Stimulated activated CD8-positive, alpha-beta memory T cell treated with anti-CD3 and anti-CD28 coated beads, Interleukin-4, amount 100 ng/mL, for 1 hour (primary cell): ENCODE data around the gene NELL1.

Experiments
- DNase-seq, 2 donors: peaks; one replicate each; pipeline ENCODE4 v3.0.0-alpha.2; 2020; ENCODE audit warnings: low read depth in 2 of 2, low spot score in 1 of 2

Gene NELL1

DNA sequence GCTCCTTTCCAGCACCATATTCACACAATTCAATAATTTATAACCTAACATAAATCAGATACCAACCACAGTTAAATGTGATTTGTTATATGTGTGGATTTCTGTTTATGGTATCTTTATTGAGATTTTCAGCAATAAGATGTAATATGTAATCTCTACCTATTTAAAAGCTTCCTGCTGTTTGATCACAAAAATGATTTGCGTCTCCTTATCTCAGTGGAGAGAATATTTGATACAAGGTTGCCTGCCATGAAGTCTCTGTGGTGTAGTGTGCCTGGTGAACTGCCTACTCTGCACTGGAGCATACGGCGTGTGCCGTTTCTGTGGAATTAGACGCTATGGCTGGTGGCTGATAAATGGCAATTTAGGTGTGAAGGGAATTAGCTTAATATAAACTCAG lies 741.1 kb downstream of the NELL1 start:
- no peak for DNase-seq

DNA sequence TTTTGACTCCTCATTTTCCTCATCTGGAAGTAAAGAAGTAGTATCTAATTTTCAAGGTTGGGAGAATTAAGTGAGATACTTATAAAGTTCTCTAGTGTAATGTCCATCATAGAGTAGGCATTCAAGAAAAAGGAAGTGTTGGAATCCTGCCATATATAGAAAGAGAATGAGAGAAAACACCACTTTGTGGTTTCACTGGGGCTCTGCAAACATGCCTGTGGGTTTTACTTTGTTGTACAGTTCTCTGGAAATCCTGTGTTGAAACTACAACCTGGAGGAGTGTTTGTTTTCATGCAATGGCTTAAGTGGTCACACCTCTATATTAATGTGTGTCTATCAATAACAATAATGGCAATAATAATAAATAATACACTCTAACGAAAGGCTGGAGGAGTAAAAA lies 741.7 kb downstream of the NELL1 start:
- DNase-seq: no peak

DNA sequence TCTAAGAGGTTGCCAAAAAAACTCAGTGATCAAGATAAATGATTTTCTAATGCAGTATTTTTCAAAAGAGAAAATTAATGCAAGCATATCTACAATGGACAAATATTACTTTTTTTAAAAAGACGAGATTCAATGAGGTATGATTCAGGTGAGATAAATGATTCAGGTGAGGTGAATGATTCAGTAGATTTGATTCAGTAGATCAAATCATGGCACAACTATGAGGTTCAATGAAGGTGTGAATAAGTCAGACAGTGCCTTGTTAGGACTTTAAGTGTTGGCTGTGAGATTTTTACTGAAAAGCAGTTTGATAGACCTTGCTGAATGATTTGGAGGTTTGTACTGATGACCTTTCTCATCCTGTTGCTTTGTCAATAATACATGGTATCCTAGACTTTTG lies 742.2 kb downstream of the NELL1 start:
- DNase-seq: no peak

DNA sequence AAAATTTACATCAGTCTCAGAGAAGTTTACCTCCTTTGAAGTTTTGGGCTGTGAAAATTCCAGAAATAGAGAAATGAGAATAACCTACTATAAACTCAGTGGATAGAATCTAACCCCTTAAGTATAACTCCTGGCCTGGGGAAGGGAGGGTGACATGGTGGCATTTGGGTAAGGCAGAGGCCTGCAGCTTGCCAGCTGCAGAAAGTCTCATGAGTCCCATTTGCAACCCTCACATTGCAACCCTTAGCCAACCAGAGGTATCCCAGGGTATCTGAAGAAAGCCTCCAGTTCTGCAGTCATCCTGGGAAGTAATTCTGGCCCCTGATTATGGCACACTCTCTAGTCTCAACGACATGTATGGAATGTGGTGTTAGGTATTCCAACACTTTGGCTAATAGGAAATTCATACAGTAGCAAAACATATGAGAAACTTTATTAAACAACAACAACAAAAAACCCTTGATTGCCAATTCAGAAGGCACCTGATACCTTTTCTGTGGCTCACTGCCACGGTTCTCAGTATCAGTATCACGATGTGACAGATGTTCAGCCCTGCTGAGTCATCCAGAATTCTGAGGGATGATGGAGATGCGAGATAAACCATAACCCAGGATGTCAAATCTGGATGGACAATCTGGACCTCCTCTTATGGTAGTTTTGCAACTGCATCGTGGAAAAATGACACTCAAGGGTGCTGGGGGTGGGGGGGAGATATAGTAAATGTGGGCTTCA lies 743.4 kb downstream of the NELL1 start:
- no peak for DNase-seq

DNA sequence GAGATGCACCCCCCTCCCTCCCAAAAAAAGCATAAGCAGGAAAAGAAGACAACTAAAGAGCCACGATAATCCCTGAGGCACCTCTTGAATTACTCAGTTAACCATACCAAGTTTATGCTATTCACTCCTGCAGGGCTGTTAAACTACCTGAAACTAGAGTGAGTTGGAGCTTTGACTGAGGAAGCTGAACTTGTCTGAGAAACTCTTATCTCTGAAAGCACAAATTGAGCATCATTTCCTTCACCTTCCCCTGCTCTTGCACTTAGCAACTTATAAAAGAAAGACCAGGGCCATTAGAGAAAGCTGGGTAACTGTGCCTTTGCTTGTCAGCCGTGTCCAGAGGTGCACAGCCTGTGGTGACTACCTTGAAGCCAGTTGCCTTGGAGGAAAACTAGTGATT lies 745.6 kb downstream of the NELL1 start:
- no peak for DNase-seq

DNA sequence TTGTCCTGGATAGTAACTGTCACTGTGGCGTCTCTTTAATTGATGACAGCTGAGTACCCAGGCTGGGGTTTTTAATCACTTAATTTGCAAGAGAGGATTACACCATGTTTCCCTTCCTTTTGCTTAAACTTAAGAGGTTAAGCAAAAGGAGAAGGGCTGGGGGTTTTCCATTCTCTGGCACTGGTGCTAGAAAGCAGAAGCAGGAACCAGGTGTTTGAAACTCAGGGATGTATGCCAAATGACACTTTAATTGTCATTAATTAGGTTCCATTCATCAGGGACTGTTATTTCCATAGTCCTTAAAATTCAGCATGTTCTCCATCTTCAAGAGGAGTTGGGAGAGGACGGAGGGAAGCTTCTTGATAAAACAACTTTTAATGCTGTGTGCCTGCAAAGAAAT lies 746.2 kb downstream of the NELL1 start:
- no peak for DNase-seq

DNA sequence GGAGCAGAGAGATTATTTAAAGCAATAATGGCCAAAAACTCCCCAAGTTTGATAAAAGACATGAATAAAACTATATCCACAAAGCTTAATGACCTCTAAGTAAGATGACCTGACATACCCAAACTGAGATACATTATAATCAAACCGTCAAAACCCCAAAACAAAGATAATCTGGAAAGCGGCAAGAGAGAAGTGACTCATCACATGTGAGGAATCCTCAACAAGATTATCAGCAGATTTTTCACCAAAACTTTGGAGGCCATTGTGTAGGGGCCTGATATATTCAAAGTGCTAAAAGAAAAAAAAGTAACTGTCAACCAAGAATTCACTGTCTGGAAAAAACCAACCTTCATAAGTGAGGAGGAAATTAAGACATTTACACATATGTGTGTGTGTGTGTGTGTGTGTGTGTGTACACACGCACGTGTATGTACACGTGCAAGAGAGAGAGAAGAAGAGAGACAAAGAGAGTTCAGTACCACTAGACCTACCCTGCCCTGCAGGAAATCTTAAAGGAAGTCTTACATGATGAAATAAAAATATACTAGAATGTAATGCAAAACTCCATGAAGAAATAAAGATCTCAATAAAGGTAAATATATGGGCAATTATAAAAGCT lies 752.4 kb downstream of the NELL1 start:
- no peak for DNase-seq

DNA sequence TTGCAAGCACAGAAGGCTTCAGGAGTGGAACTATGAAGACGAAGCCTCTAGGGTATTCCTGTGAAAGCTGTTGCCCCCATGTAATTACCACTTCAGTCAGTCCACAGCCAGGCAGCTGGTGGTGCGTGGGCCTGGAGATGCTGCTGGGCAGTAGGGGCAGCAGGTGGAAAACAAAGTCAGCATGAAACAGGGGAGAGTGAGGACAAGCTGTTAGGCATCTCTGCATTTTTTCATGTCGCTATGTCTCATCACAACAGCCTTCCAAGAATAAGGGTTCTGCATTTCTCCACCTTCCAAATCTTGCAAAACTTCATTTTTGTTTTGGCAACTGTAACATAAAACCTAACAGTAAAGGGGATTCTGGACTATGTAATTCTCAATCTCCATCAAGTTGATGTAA lies 757.5 kb downstream of the NELL1 start:
- DNase-seq: no peak

DNA sequence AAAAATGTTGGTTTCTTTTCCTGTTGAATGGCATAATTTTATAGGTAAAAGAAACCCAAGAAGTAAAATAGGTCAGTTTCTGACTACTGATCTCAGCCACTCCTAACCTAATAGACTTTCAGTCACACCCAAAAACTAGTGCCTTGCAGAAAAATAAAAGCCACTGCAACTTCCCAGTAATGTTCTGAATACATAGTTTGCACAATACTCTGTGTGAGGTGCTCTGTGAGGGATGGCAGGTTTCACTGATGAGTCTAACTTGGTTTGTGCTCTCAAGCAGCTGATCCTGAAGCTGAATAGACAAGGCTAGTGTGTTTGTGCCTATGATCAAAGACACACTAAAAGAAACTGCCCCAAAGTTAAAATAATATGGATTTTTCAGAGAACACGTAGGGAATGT lies 758.3 kb downstream of the NELL1 start:
- no peak for DNase-seq

DNA sequence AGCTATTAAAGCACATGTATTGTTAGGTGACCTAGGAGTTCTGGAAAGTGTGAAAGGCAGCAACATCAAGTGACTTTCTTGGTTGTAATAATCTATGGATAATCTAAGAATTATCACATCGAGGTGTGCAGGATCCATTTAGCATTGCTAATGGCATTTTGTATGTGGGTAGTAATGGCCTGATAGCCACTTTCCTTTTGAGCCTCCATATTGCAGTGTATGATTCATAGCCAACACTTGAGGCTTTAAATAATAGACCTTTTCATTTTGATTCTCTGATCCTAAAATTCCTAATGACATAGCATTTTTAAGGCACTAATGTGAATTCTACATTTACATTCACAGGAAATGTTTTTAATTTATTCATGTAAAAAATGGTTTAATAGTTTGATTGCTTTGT lies 759.4 kb downstream of the NELL1 start:
- DNase-seq: no peak

DNA sequence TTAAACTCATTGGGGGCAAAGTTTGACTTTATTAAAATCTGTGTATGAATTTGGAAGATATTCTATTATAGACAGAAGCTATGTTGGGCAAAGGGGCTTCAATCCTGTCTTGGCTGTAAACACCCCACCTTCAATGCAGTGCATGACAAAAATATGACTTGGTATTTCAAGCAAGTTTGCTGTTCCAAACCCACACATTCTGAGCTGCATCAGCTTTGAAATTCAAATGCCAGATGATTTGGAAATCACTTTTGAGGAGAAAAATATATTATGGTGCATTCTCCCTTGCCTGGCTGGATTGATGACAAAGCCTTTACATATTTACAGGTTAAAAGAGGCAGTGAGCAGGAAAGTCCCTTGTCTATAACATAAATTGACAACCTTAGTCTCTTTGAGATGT lies 760.0 kb downstream of the NELL1 start:
- DNase-seq: no peak

DNA sequence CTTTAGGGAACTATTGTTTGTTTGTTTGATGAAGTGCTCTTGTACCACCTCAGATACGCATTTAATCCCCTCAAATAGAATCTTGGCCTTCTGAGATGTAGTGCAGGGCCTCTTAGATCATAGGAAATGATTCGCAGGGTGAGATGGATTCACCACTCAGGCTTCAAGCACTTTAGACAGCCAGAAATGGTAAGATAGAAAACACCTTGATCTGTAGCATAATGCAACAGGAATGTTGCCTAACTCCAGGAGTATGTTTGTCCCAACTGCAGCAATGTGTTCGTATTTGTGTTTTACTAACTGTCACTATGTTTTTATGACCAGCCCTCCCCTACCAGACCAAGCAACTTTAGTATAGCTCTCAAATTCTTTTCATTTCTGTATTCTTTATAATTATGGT lies 761.2 kb downstream of the NELL1 start:
- no peak for DNase-seq

DNA sequence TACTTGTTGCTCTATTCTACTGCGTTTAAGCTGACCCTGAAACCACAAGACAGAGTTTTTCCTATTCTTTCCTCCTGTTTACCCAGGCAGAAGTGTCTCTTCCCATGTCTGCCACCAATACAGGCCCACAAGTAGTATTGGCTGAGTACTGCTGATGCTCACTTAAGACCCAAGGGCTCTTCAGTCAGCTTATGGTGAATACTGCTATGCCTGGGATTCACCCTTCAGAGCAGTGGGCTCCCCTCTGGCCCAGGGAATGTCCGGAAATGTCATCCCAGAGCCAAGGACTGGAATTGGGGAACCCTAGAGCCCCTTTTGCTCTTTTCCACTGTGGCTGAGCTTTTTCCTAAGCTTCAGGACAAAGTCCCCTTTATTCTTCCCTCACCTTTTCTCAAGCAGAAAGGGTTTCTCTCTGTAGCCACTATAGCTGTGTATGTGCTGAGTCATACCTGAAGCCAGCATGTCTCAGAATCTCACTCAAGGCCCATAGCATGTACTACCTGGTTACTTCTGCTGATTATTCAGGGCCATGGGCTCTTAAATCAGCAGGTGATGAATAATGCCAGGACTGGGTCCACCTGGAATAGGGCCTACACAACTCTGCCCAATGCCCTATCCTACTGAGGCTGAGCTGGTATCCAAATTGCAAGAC lies 777.7 kb downstream of the NELL1 start:
- DNase-seq: no peak

DNA sequence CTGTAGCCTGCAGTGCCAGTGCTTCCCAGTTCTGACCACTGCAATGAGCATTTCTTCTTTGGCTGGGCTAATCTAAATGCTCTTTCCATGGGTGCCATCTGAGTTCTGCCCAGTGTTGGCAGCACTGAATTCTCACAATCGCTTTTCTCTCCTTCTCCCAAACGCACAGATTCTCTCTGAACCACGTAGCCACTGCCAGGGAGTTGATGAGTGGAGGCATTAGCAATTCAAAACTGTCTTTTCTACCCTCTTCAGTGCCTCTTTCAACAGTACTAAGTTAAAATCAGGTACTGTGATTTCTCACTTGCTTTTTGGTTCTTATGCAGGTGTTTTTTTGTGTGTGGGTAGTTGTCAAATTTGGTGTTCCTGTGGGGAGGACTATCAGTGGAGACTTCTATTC lies 778.5 kb downstream of the NELL1 start:
- DNase-seq: no peak

DNA sequence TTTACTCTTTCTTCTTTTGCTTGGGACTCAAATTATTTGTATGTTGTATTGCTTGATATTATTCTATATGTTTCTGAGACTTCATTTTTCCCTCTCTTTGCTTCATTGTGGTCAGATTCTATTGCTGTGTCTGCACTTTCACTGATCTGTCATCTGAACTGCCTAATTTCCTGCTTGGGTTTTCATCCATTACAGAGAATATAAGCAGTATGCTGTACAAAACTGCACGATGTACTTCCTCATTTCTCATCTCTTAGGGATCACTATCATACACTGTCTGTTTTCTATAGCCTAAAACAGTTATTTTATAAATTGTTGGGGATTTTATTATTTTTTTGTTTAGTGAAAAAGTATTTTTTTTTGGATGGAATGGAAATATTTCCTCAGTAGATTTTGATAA lies 786.8 kb downstream of the NELL1 start:
- no peak for DNase-seq

DNA sequence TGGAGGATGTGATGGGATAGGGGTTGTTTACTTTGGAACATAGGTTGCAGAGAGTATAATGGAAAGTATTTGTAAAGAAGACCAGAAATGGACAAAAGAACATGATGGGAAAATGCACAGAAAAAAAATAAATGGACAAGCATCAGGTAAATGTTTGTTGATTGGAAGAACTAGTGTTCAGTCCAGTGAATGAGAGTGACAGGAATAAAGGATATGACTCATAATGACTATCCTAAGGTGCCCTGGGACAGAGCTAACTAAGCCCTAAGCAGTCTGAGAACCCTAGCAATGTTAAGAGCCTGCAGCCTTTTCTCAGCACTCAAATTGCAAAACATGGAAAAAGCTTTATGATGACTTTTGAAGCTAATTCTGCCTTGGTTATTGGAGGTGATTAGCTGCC lies 790.7 kb downstream of the NELL1 start:
- no peak for DNase-seq

DNA sequence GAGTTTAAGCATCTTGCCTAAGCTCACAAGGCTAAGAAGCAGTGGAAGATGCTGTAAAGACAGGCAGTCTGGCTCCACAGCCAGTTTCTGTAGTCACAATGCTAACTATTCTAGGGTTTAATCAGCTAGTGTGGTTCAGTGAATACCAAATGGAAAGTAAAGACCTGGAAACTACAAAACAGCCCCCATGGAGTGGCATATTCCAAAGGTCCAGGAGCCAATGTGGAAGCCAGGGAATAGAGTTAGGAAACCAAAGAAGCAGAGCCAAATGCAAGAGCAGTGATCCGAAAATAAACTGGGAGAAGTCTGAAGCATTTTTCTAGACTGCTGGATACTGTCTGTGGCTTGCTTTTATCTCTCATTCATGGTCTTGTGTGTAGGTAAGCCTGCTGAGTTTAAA lies 792.3 kb downstream of the NELL1 start:
- no peak for DNase-seq

DNA sequence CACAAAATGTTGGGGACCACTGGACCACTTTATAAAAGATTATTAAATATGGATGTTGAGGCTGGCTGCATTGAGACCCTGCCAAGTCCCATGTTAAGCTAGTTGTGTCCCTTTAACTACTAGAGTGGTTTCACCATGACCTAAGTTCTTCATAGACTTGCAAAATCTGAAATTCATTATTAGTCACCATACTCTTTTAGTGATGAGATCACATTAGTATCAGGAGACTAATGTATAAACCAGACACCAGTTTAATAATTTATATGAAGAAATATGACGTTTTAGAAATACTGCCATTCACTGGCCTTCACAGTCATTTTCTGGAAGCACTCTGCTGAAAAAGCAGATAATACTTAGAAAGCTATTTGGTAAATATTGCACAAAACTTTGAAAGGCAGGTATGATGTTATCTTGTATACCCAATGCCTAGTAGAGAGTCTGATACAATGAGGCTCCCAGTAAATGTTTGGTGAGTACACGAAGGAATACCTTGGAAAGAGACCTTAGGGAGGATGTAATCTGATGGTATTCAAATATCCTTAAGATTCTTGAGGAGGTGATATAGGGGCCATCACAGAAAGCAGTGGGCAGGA lies 795.3 kb downstream of the NELL1 start:
- DNase-seq: no peak

DNA sequence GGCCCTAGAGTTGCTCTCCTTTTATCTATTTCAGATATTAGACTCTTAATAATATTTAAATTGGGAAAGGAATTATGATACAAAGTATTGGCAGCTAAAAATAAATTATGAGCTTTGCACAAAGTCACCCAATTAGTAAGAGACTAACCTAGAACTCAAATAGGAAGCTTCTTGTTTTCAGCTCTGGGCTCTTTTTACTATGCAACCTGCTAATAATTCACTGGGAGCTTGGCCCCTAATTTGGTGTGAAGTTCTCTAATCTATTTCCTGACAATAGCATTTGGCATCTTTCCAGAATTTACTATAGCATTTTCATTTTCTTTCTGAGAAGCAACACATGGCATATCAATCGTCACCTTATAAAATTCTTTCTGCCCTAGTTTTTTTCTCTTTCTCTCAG lies 795.8 kb downstream of the NELL1 start:
- no peak for DNase-seq

DNA sequence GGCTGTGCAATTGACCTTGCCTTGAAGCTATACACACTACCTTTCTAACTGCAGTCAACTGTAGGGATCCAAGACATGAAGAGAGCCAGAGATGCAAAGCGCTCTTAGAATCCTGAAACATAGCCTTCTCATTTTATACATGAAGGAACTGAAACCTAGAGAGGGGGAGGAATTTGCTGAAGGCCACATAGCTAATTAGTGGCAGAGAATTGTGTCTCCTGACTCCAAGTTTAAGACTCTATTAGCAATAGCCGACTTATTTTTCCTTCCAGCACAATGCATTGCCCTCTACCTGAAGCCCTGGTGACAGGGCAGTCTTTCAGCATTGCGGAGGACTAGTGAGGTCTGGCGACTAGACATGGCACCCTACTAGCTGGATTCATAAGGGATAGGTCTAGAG lies 796.5 kb downstream of the NELL1 start:
- no peak for DNase-seq

DNA sequence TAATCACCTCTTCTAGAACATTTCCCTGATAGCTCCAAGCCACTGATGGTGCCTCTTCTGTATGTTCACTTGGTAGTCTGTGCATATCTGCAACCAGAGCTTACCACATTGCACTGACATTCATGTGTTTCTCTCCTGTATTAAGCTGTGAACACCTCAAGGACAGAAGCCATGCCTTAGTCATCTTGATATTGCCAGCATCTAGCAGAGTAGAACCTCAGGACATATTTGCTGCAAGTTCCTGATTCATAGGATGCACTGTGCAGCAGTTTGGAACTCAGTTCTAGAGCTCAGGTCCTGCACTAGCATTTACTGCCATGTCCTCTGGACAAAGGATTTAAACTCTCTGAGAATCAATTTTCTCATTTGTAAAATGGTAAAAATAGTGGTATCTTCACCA lies 801.1 kb downstream of the NELL1 start:
- no peak for DNase-seq

DNA sequence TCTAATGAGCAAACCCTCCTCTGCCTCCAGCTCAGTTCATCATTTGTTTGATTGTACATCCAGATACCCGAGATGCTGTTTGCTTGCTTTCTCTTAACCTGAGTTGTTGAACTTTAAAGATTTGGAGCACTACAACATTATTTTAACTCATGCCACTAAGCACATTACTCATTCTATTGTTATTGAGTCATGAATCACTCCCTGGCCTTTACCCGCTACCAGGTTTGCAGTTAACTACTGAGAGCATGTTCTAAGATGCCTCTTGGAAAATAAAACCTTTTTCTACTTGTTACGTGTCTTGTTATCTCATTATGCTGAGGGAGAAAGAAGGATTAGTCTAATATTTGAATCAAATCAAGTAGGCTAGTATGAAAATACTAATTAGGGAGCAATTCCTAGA lies 802.9 kb downstream of the NELL1 start:
- DNase-seq: no peak
